Endothelial cell of umbilical vein (primary cell): ENCODE results near the gene TGM6. TPM values are rescaled to one million over a fixed set of nuclear protein-coding genes. Genes with fewer than 3 reads are reported as not detected.

Source experiments
- BruUV-seq: library from RNA; stranded (reverse); fragments of 400-500 nt; replicated peaks from 2 replicates; lab custom pipeline; 2021; lab: Mats Ljungman, UMichigan
- CTCF ChIA-PET: fragments of 300-600, 350-600 bp; sonication (Branson Sonifier 250); formaldehyde crosslinking; loops from one replicate; lab custom pipeline; 2021; ENCODE audit warnings: antibody characterized with exemption, inconsistent platforms; lab: Charles Lee
- POLR2A ChIA-PET: fragments of 300-600, 350-600 bp; sonication (Branson Sonifier 250); formaldehyde crosslinking; loops from one replicate; lab custom pipeline; 2021; ENCODE audit warnings: antibody characterized with exemption, inconsistent platforms; lab: Charles Lee
- DNase-seq: peaks from one replicate; pipeline ENCODE4 v3.0.0-alpha.2; 2011; ENCODE audit warnings: low read depth, low spot score
- FAIRE-seq: peaks from 2 replicates; lab custom pipeline; 2011; peaks lifted over from hg19 to GRCh38; lab: Jason Lieb, UNC
- H2AFZ ChIP-seq: 2 replicates; pipeline ENCODE4 v1.6.0; 2012; ENCODE audit warnings: low read depth, low read length, control low read depth, inconsistent platforms
- H3K27ac ChIP-seq: 2 replicates; pipeline ENCODE4 v1.5.1; 2011; ENCODE audit warnings: low read depth, mild to moderate bottlenecking, control low read depth, low read length, moderate library complexity; ENCODE audit not compliant: insufficient read depth
- H3K27me3 ChIP-seq, 2 experiments: 2 replicates each; pipeline versions ENCODE4 v1.6.0 to v1.6.1; 2011; ENCODE audit warnings: low read length in 2 of 2, mixed read lengths in 1 of 2; ENCODE audit not compliant: control insufficient read depth in 2 of 2, insufficient read depth in 2 of 2
- H3K36me3 ChIP-seq, 2 experiments: 2 replicates in 1 of 2; 3 replicates in 1 of 2; pipeline ENCODE4 v1.5.1; 2011; ENCODE audit warnings: low read length in 2 of 2, mild to moderate bottlenecking in 1 of 2, moderate library complexity in 1 of 2; ENCODE audit not compliant: control insufficient read depth in 2 of 2, insufficient read depth in 2 of 2; ENCODE audit errors: extremely low read depth in 1 of 2
- H3K4me1 ChIP-seq: 3 replicates; pipeline ENCODE4 v1.5.1; 2011; ENCODE audit warnings: mild to moderate bottlenecking, low read length; ENCODE audit not compliant: control insufficient read depth, insufficient read depth; ENCODE audit errors: extremely low read depth
- H3K4me2 ChIP-seq: 2 replicates; pipeline ENCODE4 v1.6.1; 2011; ENCODE audit warnings: low read length, control low read depth, mixed read lengths; ENCODE audit not compliant: insufficient read depth
- H3K4me3 ChIP-seq, 3 experiments: fragments of 200-600 bp in 1 of 3; sonication (generic), shearing (Covaris generic) in 1 of 3; replicated peaks in 1 of 3; 2 replicates each; pipeline ENCODE4 v1.5.1; 2011 to 2016; ENCODE audit warnings: control low read depth in 3 of 3, low read length in 3 of 3, mild to moderate bottlenecking in 2 of 3, inconsistent platforms in 1 of 3, low read depth in 1 of 3, moderate library complexity in 1 of 3; ENCODE audit not compliant: insufficient read depth in 1 of 3
- H3K79me2 ChIP-seq: 2 replicates; pipeline ENCODE4 v1.6.0; 2012; ENCODE audit warnings: low read length, inconsistent platforms; ENCODE audit not compliant: control insufficient read depth, insufficient read depth
- H3K9ac ChIP-seq: replicated peaks from 2 replicates; pipeline ENCODE3; 2011; ENCODE audit warnings: low read length, control low read depth; ENCODE audit not compliant: insufficient read depth; ENCODE audit errors: extremely low read depth
- H3K9me1 ChIP-seq: replicated peaks from 3 replicates; pipeline ENCODE4 v1.6.0; 2011; ENCODE audit warnings: mild to moderate bottlenecking, low read length; ENCODE audit not compliant: control insufficient read depth, insufficient read depth; ENCODE audit errors: extremely low read depth
- H3K9me3 ChIP-seq: replicated peaks from 2 replicates; pipeline ENCODE4 v1.5.1; 2012; ENCODE audit warnings: low read length, inconsistent platforms; ENCODE audit not compliant: control insufficient read depth, insufficient read depth
- H4K20me1 ChIP-seq: replicated peaks from 2 replicates; pipeline ENCODE3; 2011; ENCODE audit warnings: mild to moderate bottlenecking, low read length; ENCODE audit not compliant: control insufficient read depth, insufficient read depth; ENCODE audit errors: extremely low read depth
- CTCF ChIP-seq, 2 donors: IDR thresholded peaks; 1 replicate in 1 of 2; 2 replicates in 1 of 2; pipeline ENCODE4 v1.5.1; 2011; ENCODE audit warnings: low read length in 2 of 2, mild to moderate bottlenecking in 2 of 2, moderate library complexity in 2 of 2, control low read depth in 1 of 2, inconsistent platforms in 1 of 2, low read depth in 1 of 2; ENCODE audit not compliant: insufficient read depth in 1 of 2; ENCODE audit errors: extremely low read depth in 1 of 2
- EZH2 ChIP-seq: IDR thresholded peaks from 2 replicates; pipeline ENCODE4 v1.6.1; 2012; ENCODE audit warnings: borderline replicate concordance, low read depth, mild to moderate bottlenecking, moderate library complexity, low read length, inconsistent platforms; ENCODE audit not compliant: severe bottlenecking
- FOS ChIP-seq: IDR thresholded peaks from 2 replicates; pipeline ENCODE4 v1.6.1; 2011; ENCODE audit warnings: mild to moderate bottlenecking, low read length, moderate library complexity, borderline replicate concordance; ENCODE audit not compliant: insufficient read depth
- GATA2 ChIP-seq: IDR thresholded peaks from 2 replicates; pipeline ENCODE4 v1.7.0; 2011; ENCODE audit warnings: low read depth, mild to moderate bottlenecking, moderate library complexity, mixed read lengths, low read length; ENCODE audit not compliant: insufficient read length, insufficient read depth
- JUN ChIP-seq: IDR thresholded peaks from 2 replicates; pipeline ENCODE4 v1.6.1; 2011; ENCODE audit warnings: borderline replicate concordance, low read depth; ENCODE audit not compliant: insufficient read length, insufficient read depth
- MAX ChIP-seq: IDR thresholded peaks from 2 replicates; pipeline ENCODE4 v1.6.1; 2011; ENCODE audit not compliant: insufficient read depth, insufficient read length
- MYC ChIP-seq: IDR thresholded peaks from one replicate; pipeline ENCODE4 v1.6.1; 2011; ENCODE audit warnings: mild to moderate bottlenecking, low read depth, low read length
- POLR2A ChIP-seq: IDR thresholded peaks from 2 replicates; pipeline ENCODE4 v1.6.1; 2012; ENCODE audit warnings: low read depth, mild to moderate bottlenecking, control low read depth, low read length
- POLR2AphosphoS5 ChIP-seq: IDR thresholded peaks from 2 replicates; pipeline ENCODE4 v1.6.1; 2012; ENCODE audit warnings: low read depth, mild to moderate bottlenecking, control low read depth, low read length, moderate library complexity; ENCODE audit not compliant: insufficient read depth
- dilution Hi-C: fragments of 300-500 bp; cut with MboI; formaldehyde crosslinking; loops from one replicate; pipeline ENCODE4 v1.15.0; 2019; ENCODE audit warnings: low sequenced_read_pairs; ENCODE audit not compliant: extremely low pct_ligation_motif_present
- intact Hi-C: fragments of 100-400 bp; cut with micrococcal nuclease; formaldehyde crosslinking; loops from one replicate; pipeline ENCODE4 v1.10.0; 2022
- polyA plus RNA-seq, 4 experiments: library from polyadenylated mRNA; depleted of rRNA in 3 of 4; stranded (reverse) in 3 of 4; unstranded in 1 of 4; fragments of >200 nt; gene quantifications; 2 replicates each; pipeline versions ENCODE4 v1.2.1 to v1.2.3, GENCODE V29; 2011 to 2012; ENCODE audit warnings: missing spikeins in 1 of 4
- total RNA-seq: library from RNA; stranded (reverse); gene quantifications from 2 replicates; pipeline ENCODE4 v1.2.3, GENCODE V29; 2021

Gene TGM6
- total and polyA plus RNA-seq, 2 donors (not counting 3 experiments of a cell fraction or from before 2014, with no cell fraction given), result not detected

DNA sequence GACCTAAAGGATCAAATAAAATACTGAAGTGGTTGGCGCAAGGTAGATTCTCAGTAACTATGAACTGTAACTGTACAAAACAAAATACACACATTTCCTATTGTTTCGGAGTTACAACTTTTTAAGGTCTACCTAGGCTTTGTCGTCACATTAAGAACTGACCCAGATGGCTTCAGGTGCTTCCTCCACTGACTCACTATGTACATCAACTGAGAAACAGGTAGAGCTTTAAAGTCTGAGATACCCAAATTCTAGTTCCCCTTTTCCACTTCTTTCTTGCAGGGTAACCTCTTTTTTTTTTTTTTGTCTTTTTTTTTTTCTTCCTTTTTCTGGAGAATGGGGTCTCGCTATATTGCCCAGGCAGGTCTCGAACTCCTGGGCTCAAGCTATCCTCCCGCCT, 84.4 kb downstream of the TGM6 start:
- H4K20me1 ChIP-seq, result peaks cover 10% of the 10 kb centered on the region
- ChIA-PET POLR2A (interaction anchor here (0.7 kb wide), 3 partner anchors 29 to 714 kb away, joined by 6 to 8 read pairs (median 6); no protein-coding TSS in a partner anchor), CTCF (no interaction called here)
- TF ChIP-seq FOS (no peak), EZH2 (no peak), MYC (no peak), POLR2A (no peak), CTCF (IDR thresholded peaks at IDR 0.05; ENCODE audit: extremely low read depth in 1 of 2, insufficient read depth in 1 of 2, low read depth in 1 of 2, low read length in 2 of 2) (no peak), POLR2AphosphoS5 (no peak), MAX (no peak), JUN (no peak), GATA2 (no peak)
- H3K27ac ChIP-seq, result no peak overlapping the region
- no peaks in the 10 kb centered on the region for H3K9me1 ChIP-seq
- FAIRE-seq (no peak), DNase-seq (no peak)
- H2AFZ ChIP-seq, result no peak overlapping the region
- no peak overlapping the region for H3K4me2 ChIP-seq
- H3K9ac ChIP-seq, result no peak overlapping the region
- H3K27me3 ChIP-seq, result no peaks in the 10 kb centered on the region
- dilution Hi-C loops, result no loop called here
- intact Hi-C loops, result no loop called here
- peaks cover 45 to 68% of the 10 kb centered on the region in 2 experiments for H3K36me3 ChIP-seq
- no TSS peak for BruUV-seq
- H3K4me1 ChIP-seq, result peaks cover 14% of the 10 kb centered on the region
- peaks cover 57% of the 10 kb centered on the region for H3K79me2 ChIP-seq
- H3K4me3 ChIP-seq, result no peak overlapping the region
- no peaks in the 10 kb centered on the region for H3K9me3 ChIP-seq
